Kasumi-1 (cell line): Measurements from ENCODE around the gene CD22.

Experiments used
- DNase-seq, 2 experiments: peaks; one replicate each; lab custom pipeline; 2025; lab: John Stamatoyannopoulos, UW

Gene CD22

GRCh38 chr19:35295792-35296462 is 33.1 kb upstream of the CD22 start:
- DNase-seq, result no peak

GRCh38 chr19:35296644-35297514 is 32.1 kb upstream of the CD22 start:
- no peak for DNase-seq

- DNase-seq, result no peak
These were observed 31.5 kb upstream of the CD22 start for GRCh38 chr19:35297515-35297848.

GRCh38 chr19:35297922-35298321 is 31.1 kb upstream of the CD22 start:
- no peak for DNase-seq

GRCh38 chr19:35298561-35298972 is 30.4 kb upstream of the CD22 start:
- DNase-seq, result no peak

GRCh38 chr19:35299523-35300338 is 29.3 kb upstream of the CD22 start:
- no peak for DNase-seq

GRCh38 chr19:35300339-35300649 is 28.7 kb upstream of the CD22 start:
- no peak for DNase-seq

- no peak for DNase-seq
These were observed 27.0 kb upstream of the CD22 start for GRCh38 chr19:35301961-35302360.

GRCh38 chr19:35302446-35302845 is 26.5 kb upstream of the CD22 start:
- DNase-seq, result no peak

GRCh38 chr19:35303357-35303915 is 25.6 kb upstream of the CD22 start:
- DNase-seq, result no peak

GRCh38 chr19:35304036-35304435 is 25.0 kb upstream of the CD22 start:
- no peak for DNase-seq

GRCh38 chr19:35305181-35305580 is 23.8 kb upstream of the CD22 start:
- no peak for DNase-seq

- peak; percentile 45 to 50 for DNase-seq
These were observed 22.3 kb upstream of the CD22 start for GRCh38 chr19:35306473-35307246.

GRCh38 chr19:35307931-35308330 is 21.1 kb upstream of the CD22 start:
- DNase-seq, result no peak

- no peak for DNase-seq
These were observed 20.1 kb upstream of the CD22 start for GRCh38 chr19:35308910-35309309.

GRCh38 chr19:35309481-35310279 is 19.3 kb upstream of the CD22 start:
- DNase-seq, result no peak

- DNase-seq, result no peak
These were observed 18.7 kb upstream of the CD22 start for GRCh38 chr19:35310331-35310730.

GRCh38 chr19:35310811-35311465 is 18.0 kb upstream of the CD22 start:
- DNase-seq, result no peak

- no peak for DNase-seq
These were observed 16.9 kb upstream of the CD22 start for GRCh38 chr19:35311901-35312665.

- DNase-seq, result no peak
These were observed 15.4 kb upstream of the CD22 start for GRCh38 chr19:35313587-35313986.
